EH (cell line): Measurements from ENCODE around the gene SCG3.

ENCODE experiments used
- DNase-seq: peaks from one replicate; pipeline ENCODE4 v3.0.0-alpha.2; 2015; ENCODE audit warnings: low read depth

Gene SCG3

DNA sequence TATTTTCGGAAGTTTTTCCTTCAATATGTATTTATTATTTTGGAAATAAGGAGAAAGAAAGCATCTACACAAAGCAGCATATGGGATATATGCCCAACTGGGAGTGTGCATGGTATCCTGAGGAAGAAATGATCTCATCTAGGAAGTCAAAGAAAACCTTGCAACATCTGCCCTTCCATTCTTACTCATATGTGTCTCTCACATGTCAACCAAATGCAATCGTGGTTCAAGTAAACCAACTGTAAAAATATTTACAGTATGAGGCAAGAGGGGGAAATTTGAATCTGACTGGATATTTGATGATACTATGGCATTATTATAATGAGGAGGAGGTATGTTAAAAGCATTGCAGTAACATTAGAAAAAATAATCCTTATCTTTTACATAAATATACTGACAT is 3.2 kb upstream of the SCG3 start:
- DNase-seq: no peak

DNA sequence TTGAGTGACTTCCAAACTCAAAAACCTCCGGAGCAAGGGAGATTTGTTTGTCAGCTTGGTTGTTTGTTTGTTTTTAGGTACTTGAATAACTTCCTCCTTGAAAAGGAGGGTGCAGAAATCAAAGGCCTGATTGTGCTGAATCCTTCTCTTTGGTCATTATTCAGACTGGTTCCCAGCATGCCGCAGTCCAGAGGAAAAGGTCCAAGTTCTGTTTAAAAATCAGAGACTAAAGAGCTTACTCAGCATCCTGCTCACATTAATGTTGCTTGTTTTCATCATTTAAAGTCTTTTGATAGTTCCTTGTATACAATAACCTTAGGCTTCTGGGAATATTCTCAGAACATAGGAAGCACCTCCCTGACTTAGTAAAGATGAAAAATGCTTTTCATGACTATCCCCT is 982 bp upstream of the SCG3 start:
- DNase-seq: no peak

DNA sequence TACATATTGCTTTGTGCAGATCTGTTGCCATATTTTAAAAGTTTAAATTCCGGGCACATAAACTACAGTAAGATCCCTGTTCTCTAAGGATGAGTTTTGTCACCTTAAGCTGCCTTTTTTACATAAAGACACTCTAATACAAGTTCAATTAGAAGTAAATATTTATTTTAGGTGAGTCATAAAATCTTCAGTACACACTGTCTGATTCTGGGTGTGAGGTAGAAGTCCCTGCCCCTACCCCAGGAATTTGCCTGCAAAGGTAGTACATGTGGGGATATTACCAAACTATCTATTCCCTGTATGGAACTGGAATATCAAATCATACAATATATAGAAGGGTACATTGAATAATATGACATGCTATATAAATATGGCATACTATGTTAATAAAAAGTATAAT is 6.3 kb downstream of the SCG3 start:
- no peak for DNase-seq

DNA sequence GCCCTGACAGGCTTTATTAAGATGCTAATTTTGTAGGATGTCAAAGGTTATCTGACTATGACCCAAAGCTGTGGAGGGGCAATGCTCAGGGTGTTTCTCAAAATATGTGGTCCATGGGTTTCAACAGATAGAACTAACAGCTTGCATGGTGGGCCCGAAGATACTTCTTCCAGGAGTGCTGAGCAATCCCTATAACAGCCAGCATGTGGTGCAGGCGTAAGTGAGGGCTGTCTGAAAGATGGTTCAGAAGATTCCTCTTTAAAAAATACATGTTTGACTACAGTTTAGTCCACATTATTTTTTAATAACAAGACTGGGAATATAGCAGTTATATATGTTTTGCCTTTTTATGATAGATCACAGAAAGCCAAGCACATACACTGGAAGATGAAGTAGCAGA is 7.6 kb downstream of the SCG3 start:
- peak; percentile 9 for DNase-seq

- no peak for DNase-seq
These were observed 10.9 kb downstream of the SCG3 start for GRCh38 chr15:51692154-51692553.

GRCh38 chr15:51696566-51696965 is 15.3 kb downstream of the SCG3 start:
- DNase-seq: no peak

GRCh38 chr15:51697163-51697562 is 15.9 kb downstream of the SCG3 start:
- DNase-seq: no peak

GRCh38 chr15:51699373-51699772 is 18.1 kb downstream of the SCG3 start:
- DNase-seq: no peak

DNA sequence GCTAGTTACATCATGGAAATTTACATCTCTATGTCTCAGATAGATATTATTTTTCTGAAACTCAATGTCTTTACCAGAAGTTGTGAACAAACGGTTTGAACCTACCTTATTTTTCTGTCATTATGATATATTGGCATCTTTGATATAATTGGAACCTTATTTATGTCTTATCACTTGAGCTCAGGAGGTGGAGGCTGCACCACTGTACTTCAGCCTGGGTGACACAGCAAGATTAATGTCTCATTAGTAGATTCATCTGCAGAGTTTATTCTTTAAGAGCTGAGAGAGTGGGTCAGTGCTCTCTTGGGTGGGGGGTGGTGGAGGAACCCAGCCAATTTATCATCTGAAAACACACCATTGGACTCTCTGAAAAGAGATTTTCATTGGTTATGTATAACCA is 21.4 kb downstream of the SCG3 start:
- DNase-seq: no peak

- no peak for DNase-seq
These were observed 25.0 kb downstream of the SCG3 start for GRCh38 chr15:51706291-51706690.

- DNase-seq: no peak
These were observed 25.8 kb downstream of the SCG3 start for GRCh38 chr15:51706926-51707608.

- no peak for DNase-seq
These were observed 26.7 kb downstream of the SCG3 start for GRCh38 chr15:51708013-51708412.

DNA sequence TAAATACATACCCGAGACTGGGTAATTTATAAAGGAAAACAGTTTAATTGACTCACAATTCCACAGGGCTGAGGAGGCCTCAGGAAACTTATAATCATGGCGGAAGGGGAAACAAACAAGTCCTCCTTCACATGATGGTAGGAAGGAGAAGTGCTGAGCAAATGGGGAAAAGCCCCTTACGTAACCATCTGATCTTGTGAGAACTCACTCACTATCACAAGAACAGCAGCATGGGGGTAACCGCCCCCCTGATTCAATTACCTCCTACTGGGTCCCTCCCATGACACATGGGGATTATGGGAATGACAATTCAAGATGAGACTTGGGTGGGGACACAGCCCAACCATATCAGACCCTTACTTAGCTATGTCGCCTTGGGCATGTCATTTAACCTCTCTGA is 27.7 kb downstream of the SCG3 start:
- no peak for DNase-seq

GRCh38 chr15:51714162-51714561 is 32.9 kb downstream of the SCG3 start:
- DNase-seq: no peak

DNA sequence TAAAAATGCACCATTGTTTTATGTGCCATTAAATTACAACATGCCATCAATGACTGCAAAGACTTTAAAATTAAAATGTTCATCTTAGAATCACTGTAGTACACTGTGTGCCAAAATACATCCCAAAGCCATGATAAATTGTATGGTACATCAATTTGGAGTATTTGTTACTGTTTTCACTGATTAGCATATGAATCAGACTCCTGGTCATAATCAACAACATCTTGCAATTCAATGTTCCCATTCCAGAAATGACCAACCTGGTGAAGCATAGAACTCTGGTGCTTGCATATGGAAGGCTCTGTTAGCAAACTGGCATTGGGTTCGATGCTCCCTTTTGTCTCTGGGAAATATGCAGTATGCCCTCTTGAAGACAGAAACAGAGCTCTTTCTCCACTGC is 33.6 kb downstream of the SCG3 start:
- no peak for DNase-seq

DNA sequence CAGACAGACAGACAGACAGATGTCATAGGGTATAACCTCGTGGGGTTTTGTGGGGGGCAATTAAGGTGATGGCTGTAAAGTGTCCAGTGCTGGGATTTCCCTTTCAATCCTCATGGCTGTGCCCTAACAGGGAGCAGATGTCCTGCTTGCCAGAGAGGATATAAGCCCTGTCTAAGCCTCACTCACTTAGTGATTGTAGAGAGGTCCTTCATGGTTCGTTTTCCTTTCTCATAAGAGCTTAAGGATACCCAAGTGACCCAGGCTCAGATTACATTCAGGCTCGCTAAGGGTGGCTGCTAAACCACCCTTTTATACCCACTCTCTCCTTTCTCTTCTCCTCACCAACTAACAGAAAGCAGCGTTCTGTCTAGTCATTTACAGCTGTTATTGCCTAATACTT is 36.9 kb downstream of the SCG3 start:
- no peak for DNase-seq

DNA sequence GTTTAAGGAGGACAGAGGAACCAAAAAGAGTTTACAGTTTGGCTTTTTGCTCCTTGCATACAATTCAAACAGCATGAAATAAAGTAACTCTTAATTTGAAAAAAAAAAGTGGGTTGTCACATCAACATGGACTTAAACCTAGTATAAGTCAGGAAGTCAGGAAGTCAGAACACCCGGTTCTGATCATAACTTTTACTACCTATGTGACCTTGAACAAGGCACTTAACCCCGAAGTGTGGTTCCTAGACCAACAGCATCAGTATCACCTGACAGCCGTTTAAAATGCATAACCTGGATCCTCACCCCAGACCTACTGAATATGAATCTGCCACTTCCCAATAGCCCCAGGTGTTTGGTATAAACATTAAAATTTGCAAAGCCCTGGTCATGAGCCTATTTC is 37.4 kb downstream of the SCG3 start:
- DNase-seq: no peak

- DNase-seq: no peak
These were observed 39.1 kb downstream of the SCG3 start for GRCh38 chr15:51720201-51720995.

- DNase-seq: peak; percentile 15
These were observed 40.1 kb downstream of the SCG3 start for GRCh38 chr15:51721199-51721960.

DNA sequence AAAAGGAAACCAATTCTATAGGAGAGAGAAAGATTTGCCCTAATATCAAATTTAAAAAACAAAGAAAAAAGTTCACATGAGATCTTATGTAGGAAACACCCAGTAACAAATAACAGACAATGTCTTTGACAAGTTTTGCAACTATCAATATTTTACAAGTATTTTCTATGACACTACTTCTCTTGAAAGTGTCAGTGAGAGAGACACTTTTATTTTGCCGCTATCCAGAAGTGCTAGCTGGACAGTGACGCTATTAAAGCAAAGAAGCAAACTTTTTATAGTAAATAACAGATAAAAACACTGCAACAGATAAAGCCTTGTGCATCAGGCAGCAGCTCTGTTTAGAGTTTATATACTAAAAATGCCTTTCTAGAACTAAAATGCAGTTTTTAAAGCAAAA is 42.9 kb downstream of the SCG3 start:
- no peak for DNase-seq

DNA sequence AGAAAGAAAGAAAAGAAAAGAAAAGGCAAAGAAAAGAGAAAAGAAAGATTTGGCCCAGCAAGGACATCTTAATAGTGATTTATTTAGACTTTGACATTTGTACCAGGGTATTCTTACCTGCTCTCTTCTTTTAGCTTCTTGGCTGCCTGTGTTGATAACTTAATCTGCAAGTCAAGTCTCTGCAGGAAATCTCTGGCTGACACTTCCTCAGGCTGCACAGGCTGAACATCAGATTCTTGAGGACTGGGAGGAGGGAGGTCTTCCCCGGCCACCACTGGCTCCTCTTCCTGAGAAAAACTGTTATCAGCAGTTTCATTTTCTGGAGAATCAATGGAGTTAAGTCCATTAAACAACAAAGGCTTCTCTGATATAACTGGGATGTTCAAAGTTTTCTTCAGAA is 43.4 kb downstream of the SCG3 start:
- no peak for DNase-seq

- DNase-seq: peak; percentile 95
These were observed 45.2 kb downstream of the SCG3 start for GRCh38 chr15:51726302-51727073.
